SK-N-SH treated with all-trans-retinoic acid at 6 μM for 48 hours (cell line): ENCODE data around the gene CCDC107.

Experiments
- ATAC-seq: fragments of 200-7000 bp; cut with Tn5 transposase; 3 replicates; pipeline ENCODE4 v1.9.1; 2020; ENCODE audit warnings: mild to moderate bottlenecking, moderate library complexity
- ARNTL ChIP-seq: fragments of 450-650 bp; formaldehyde crosslinking; IDR thresholded peaks from 2 replicates; pipeline ENCODE4 v1.5.0; 2020; ENCODE audit warnings: low read depth, mild to moderate bottlenecking, moderate library complexity, borderline replicate concordance
- BACH2 ChIP-seq: fragments of 250-450 bp; sonication (Bioruptor Pico); IDR thresholded peaks from 2 replicates; pipeline ENCODE4 v1.9.0; 2021; ENCODE audit warnings: mild to moderate bottlenecking, borderline replicate concordance
- CSDC2 ChIP-seq: fragments of 250-450 bp; sonication (Bioruptor Pico); IDR thresholded peaks from 2 replicates; pipeline ENCODE4 v1.5.0; 2020; ENCODE audit warnings: mild to moderate bottlenecking, moderate library complexity
- ESRRG ChIP-seq: fragments of 250-450 bp; sonication (Bioruptor Pico); IDR thresholded peaks from 2 replicates; pipeline ENCODE4 v1.6.1; 2021; ENCODE audit warnings: mild to moderate bottlenecking
- ISL1 ChIP-seq: fragments of 250-450 bp; sonication (Bioruptor Pico); IDR thresholded peaks from 2 replicates; pipeline ENCODE4 v2.1.2; 2022; ENCODE audit warnings: mild to moderate bottlenecking, moderate library complexity
- OSR1 ChIP-seq: fragments of 250-450 bp; sonication (Bioruptor Pico); IDR thresholded peaks from 2 replicates; pipeline ENCODE4 v1.8.0; 2022; ENCODE audit warnings: moderate library complexity, mild to moderate bottlenecking, inconsistent platforms
- PPARA ChIP-seq: fragments of 250-450 bp; sonication (Bioruptor Pico); IDR thresholded peaks from 2 replicates; pipeline ENCODE4 v1.5.0; 2020; ENCODE audit warnings: mild to moderate bottlenecking, borderline replicate concordance
- RARB ChIP-seq: fragments of 250-450 bp; sonication (Bioruptor Pico); IDR thresholded peaks from 2 replicates; pipeline ENCODE4 v1.8.0; 2021; ENCODE audit warnings: mild to moderate bottlenecking, moderate library complexity
- SNAI2 ChIP-seq: fragments of 250-450 bp; sonication (Bioruptor Pico); IDR thresholded peaks from 2 replicates; pipeline ENCODE4 v1.5.0; 2020; ENCODE audit warnings: mild to moderate bottlenecking, moderate library complexity
- TOX ChIP-seq: fragments of 250-450 bp; sonication (Bioruptor Pico); IDR thresholded peaks from 2 replicates; pipeline ENCODE4 v1.8.0; 2021; ENCODE audit warnings: mild to moderate bottlenecking, moderate library complexity, borderline replicate concordance
- ZC3H10 ChIP-seq: fragments of 250-450 bp; sonication (Bioruptor Pico); IDR thresholded peaks from 2 replicates; pipeline ENCODE4 v1.5.1; 2021; ENCODE audit warnings: mild to moderate bottlenecking, moderate library complexity
- ZFP3 ChIP-seq: fragments of 250-450 bp; sonication (Bioruptor Pico); IDR thresholded peaks from 2 replicates; pipeline ENCODE4 v1.5.0; 2020; ENCODE audit warnings: mild to moderate bottlenecking, moderate library complexity
- ZFP30 ChIP-seq: fragments of 450-650 bp; formaldehyde crosslinking; IDR thresholded peaks from 2 replicates; pipeline ENCODE4 v1.5.0; 2022; ENCODE audit warnings: mild to moderate bottlenecking, moderate library complexity
- ZNF565 ChIP-seq: fragments of 450-650 bp; formaldehyde crosslinking; conservative IDR thresholded peaks from 2 replicates; pipeline ENCODE4 v1.5.0; 2020; ENCODE audit warnings: low read depth, mild to moderate bottlenecking, moderate library complexity
- ZNF70 ChIP-seq: fragments of 450-650 bp; formaldehyde crosslinking; IDR thresholded peaks from 2 replicates; pipeline ENCODE4 v1.5.0; 2020; ENCODE audit warnings: mild to moderate bottlenecking, moderate library complexity
- ZNF8 ChIP-seq: fragments of 450-650 bp; formaldehyde crosslinking; IDR thresholded peaks from 2 replicates; pipeline ENCODE4 v1.5.0; 2020; ENCODE audit warnings: mild to moderate bottlenecking, moderate library complexity
- TF ChIP-seq, protein P1 (sequence below): fragments of 250-450 bp; sonication (Bioruptor Pico); IDR thresholded peaks from 2 replicates; pipeline ENCODE4 v1.8.0; 2021; ENCODE audit warnings: low read depth, mild to moderate bottlenecking, moderate library complexity, borderline replicate concordance
- TF ChIP-seq, protein P2 (sequence below): fragments of 250-450 bp; sonication (Bioruptor Pico); IDR thresholded peaks from 2 replicates; pipeline ENCODE4 v1.5.0; 2020; ENCODE audit warnings: mild to moderate bottlenecking, moderate library complexity
- TF ChIP-seq, protein P3 (sequence below): fragments of 250-450 bp; sonication (Bioruptor Pico); IDR thresholded peaks from 2 replicates; pipeline ENCODE4 v1.5.1; 2021; ENCODE audit warnings: mild to moderate bottlenecking, moderate library complexity
- TF ChIP-seq, protein P4 (sequence below): fragments of 250-450 bp; sonication (Bioruptor Pico); IDR thresholded peaks from 2 replicates; pipeline ENCODE4 v1.5.1; 2020; ENCODE audit warnings: low read depth, mild to moderate bottlenecking, moderate library complexity

Gene CCDC107

DNA sequence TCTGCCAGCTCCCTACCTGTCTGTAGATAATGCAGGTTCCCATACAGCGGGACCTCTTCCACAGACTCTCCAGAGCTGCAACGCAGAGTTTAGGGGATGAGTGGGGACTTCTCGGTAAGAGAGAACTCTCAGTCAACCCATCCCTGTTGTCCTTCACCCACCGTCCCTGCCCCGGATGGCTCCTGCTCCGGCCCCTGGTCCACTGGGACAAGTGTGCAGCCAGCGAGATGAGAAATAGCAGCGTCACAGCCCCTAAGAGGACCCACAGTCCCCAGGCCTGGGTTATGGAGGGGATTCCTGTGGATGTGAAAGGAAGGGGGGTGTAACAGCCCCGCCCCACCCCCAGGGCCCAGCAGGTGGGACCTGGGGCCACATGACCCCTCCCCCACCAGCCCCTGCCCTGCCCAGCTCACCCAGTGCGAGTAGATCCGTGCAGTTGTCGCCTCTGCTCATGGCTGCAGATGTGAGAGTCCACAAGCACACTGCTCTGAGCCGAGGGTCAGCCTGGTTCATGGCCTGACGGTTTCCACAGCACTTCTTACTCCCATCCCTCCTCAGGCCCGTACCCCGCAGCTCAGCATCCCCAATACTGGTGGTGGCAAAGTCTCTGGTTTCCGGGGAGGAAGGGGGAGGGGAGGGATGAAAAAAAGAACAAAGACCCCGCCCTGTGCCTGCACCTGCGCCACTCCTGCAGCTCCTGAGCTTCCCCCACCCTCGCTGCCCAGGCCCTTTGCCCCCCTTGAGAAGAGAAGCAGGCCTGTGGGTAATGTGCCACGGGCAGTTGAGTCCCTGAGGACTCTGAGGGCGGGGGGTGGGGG lies 7.5 kb upstream of the CCDC107 start, which contains the start of gene SIT1:
Gene SIT1 (minus strand): TSS at position 591 of the 818 bp plus-strand sequence. CDS start 78 bp downstream, at position 513.
- no peak for ATAC-seq
- TF ChIP-seq CSDC2 (CRISPR knock-in tag) (no peak), TOX (CRISPR knock-in tag) (no peak), RARB (CRISPR knock-in tag) (no peak), ZNF565 (CRISPR knock-in tag) (no peak), PPARA (CRISPR knock-in tag) (no peak), ARNTL (no peak), ZNF8 (no peak), SNAI2 (no peak)
- TF ChIP-seq, protein P1, sequence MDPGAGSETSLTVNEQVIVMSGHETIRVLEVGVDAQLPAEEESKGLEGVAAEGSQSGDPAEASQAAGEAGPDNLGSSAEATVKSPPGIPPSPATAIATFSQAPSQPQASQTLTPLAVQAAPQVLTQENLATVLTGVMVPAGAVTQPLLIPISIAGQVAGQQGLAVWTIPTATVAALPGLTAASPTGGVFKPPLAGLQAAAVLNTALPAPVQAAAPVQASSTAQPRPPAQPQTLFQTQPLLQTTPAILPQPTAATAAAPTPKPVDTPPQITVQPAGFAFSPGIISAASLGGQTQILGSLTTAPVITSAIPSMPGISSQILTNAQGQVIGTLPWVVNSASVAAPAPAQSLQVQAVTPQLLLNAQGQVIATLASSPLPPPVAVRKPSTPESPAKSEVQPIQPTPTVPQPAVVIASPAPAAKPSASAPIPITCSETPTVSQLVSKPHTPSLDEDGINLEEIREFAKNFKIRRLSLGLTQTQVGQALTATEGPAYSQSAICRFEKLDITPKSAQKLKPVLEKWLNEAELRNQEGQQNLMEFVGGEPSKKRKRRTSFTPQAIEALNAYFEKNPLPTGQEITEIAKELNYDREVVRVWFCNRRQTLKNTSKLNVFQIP (CRISPR knock-in tag), result no peak

DNA sequence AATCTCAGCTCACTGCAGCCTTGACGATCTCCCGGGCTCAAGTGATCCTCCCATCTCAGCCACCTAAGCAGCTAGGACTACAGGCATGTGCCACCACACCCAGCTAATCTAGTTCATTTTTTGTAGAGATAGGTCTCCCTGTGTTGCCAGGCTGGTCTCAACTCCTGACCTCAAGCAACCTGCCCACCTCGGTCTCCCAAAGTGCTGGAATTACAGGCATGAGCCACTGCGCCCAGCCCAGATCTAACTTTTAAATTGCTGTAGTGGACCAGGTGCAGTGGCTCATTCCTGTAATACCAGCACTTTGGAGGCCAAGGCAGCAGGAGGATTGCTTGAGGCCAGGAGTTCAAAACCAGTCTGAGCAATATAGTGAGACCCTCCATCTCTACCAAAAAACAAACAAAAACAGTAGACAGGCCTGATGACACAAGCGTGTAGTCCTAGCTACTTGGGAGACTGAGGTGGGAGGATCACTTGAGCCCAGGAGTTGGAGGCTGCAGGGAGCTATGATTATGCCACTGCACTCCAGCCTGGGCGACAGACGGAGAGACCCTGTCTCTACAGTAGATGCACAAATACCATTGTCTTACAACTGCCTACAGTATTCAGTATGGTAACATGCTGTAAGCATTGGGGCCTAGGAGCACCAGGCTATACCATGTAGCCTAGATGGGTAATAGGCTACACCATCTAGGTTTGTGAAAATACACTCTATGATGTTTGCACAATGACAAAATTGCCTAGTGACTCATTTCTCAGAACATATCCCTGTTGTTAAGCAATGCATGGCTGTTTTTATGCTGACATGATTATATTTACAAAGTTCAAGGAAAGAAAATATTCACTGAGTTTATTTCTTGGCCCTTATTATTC lies 5.9 kb upstream of the CCDC107 start:
- ATAC-seq, result no peak
- TF ChIP-seq CSDC2 (CRISPR knock-in tag) (no peak), ZFP3 (CRISPR knock-in tag) (no peak), ZNF70 (no peak), BACH2 (CRISPR knock-in tag) (no peak), ZC3H10 (CRISPR knock-in tag) (no peak)

DNA sequence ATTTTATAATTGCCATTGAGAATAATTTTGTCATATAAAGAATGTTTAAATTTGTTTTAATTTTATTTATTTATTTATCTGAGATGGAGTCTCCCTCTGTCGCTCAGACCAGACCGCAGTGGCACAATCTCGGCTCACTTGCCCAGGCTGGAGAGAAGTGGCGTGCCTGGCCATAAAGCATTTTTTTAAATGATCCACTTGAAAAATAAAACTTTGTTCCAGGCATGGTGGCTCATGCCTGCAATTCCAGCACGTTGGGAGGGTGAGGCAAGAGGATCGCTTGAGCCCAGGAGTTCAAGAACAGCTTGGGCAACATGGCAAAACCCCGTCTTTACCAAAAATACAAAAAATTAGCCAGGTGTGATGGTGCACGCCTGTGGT lies 5.3 kb upstream of the CCDC107 start:
- no peak for ATAC-seq
- no peak for TF ChIP-seq ZNF8
- no peak for TF ChIP-seq ISL1
- no peak for TF ChIP-seq ZFP30 (CRISPR knock-in tag)
- TF ChIP-seq TOX (CRISPR knock-in tag), result no peak
- TF ChIP-seq ZFP3 (CRISPR knock-in tag), result no peak
- TF ChIP-seq, protein P2, sequence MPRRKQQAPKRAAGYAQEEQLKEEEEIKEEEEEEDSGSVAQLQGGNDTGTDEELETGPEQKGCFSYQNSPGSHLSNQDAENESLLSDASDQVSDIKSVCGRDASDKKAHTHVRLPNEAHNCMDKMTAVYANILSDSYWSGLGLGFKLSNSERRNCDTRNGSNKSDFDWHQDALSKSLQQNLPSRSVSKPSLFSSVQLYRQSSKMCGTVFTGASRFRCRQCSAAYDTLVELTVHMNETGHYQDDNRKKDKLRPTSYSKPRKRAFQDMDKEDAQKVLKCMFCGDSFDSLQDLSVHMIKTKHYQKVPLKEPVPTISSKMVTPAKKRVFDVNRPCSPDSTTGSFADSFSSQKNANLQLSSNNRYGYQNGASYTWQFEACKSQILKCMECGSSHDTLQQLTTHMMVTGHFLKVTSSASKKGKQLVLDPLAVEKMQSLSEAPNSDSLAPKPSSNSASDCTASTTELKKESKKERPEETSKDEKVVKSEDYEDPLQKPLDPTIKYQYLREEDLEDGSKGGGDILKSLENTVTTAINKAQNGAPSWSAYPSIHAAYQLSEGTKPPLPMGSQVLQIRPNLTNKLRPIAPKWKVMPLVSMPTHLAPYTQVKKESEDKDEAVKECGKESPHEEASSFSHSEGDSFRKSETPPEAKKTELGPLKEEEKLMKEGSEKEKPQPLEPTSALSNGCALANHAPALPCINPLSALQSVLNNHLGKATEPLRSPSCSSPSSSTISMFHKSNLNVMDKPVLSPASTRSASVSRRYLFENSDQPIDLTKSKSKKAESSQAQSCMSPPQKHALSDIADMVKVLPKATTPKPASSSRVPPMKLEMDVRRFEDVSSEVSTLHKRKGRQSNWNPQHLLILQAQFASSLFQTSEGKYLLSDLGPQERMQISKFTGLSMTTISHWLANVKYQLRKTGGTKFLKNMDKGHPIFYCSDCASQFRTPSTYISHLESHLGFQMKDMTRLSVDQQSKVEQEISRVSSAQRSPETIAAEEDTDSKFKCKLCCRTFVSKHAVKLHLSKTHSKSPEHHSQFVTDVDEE (CRISPR knock-in tag), result no peak
- no peak for TF ChIP-seq OSR1

DNA sequence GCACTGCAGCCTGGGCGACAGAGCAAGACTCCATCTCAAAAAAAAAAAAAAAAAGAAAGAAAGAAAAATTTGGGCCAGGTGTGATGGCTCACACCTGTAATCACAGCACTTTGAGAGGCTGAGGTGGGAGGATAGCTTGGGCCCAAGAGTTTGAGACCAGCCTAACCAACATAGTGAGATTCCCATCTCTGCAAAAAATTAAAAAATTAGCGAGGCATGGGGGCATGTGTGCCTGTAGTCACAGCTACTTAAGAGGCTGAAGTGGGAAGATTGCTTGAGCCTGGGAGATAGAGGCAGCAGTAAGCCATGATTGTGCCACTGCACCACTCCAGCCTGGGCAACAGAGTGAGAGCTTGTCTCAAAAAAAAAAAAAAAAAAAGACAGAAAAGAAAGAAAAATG lies 4.5 kb upstream of the CCDC107 start:
- ATAC-seq, result no peak
- TF ChIP-seq CSDC2 (CRISPR knock-in tag) (no peak), ZNF8 (no peak), SNAI2 (no peak), ESRRG (CRISPR knock-in tag) (no peak), PPARA (CRISPR knock-in tag) (no peak), ZFP3 (CRISPR knock-in tag) (no peak), ZFP30 (CRISPR knock-in tag) (no peak), OSR1 (no peak)
- TF ChIP-seq, protein P3, sequence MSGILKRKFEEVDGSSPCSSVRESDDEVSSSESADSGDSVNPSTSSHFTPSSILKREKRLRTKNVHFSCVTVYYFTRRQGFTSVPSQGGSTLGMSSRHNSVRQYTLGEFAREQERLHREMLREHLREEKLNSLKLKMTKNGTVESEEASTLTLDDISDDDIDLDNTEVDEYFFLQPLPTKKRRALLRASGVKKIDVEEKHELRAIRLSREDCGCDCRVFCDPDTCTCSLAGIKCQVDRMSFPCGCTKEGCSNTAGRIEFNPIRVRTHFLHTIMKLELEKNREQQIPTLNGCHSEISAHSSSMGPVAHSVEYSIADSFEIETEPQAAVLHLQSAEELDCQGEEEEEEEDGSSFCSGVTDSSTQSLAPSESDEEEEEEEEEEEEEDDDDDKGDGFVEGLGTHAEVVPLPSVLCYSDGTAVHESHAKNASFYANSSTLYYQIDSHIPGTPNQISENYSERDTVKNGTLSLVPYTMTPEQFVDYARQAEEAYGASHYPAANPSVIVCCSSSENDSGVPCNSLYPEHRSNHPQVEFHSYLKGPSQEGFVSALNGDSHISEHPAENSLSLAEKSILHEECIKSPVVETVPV, result no peak
- TF ChIP-seq, protein P4, sequence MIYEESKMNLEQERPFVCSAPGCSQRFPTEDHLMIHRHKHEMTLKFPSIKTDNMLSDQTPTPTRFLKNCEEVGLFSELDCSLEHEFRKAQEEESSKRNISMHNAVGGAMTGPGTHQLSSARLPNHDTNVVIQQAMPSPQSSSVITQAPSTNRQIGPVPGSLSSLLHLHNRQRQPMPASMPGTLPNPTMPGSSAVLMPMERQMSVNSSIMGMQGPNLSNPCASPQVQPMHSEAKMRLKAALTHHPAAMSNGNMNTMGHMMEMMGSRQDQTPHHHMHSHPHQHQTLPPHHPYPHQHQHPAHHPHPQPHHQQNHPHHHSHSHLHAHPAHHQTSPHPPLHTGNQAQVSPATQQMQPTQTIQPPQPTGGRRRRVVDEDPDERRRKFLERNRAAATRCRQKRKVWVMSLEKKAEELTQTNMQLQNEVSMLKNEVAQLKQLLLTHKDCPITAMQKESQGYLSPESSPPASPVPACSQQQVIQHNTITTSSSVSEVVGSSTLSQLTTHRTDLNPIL (CRISPR knock-in tag), result no peak
